Mucosa of descending colon (tissue), 3 donors: ENCODE data around the gene UBL4B. TPM values are rescaled to one million over a fixed set of nuclear protein-coding genes. Genes with fewer than 3 reads are reported as not detected.

ENCODE experiments used
- ATAC-seq: fragments of 200-7000 bp; cut with Tn5 transposase; one replicate; pipeline ENCODE4 v1.9.1; 2020; ENCODE audit warnings: mild to moderate bottlenecking, moderate library complexity
- DNase-seq, 3 donors: peaks; one replicate each; pipeline ENCODE4 v3.0.0-alpha.2; 2020
- H3K36me3 ChIP-seq: fragments of 200-600 bp; one replicate; pipeline ENCODE4 v1.8.0; 2021; ENCODE audit warnings: low read depth, mild to moderate bottlenecking
- H3K4me1 ChIP-seq: fragments of 200-600 bp; one replicate; pipeline ENCODE4 v1.8.0; 2021; ENCODE audit warnings: low read depth, mild to moderate bottlenecking
- H3K4me3 ChIP-seq: fragments of 200-600 bp; one replicate; pipeline ENCODE4 v1.8.0; 2021; ENCODE audit warnings: mild to moderate bottlenecking
- H3K9me3 ChIP-seq: fragments of 200-600 bp; one replicate; pipeline ENCODE4 v1.8.0; 2021; ENCODE audit warnings: mild to moderate bottlenecking
- intact Hi-C, 2 donors: fragments of 100-400 bp; cut with DNase I in 1 of 2; cut with micrococcal nuclease in 1 of 2; formaldehyde crosslinking; loops; one replicate each; pipeline versions ENCODE4 v1.11.0 to v1.11.1; 2022; cut with DNase I, micrococcal nuclease
- total RNA-seq, 3 donors: library from RNA; stranded (reverse); fragmentation: NEBNext Ultra II Directional in 2 of 3; extraction: Animal tissue kit (Norgen Biotek cat#: 25700) in 2 of 3; gene quantifications; one replicate each; pipeline versions ENCODE4 v1.2.1 to v1.2.4, GENCODE V29; 2021 to 2023
- TF ChIP-seq, protein P1 (sequence below): fragments of 200-600 bp; IDR thresholded peaks from one replicate; pipeline ENCODE4 v1.8.0; 2022; ENCODE audit warnings: antibody characterized with exemption, mild to moderate bottlenecking
- donor health status: DM: no; HTN: no; CAD: no; lungs with moderate emphysema.
- donor health status: DM: no; HTN: no; CAD: no.
- donor health status: DM: no; HTN: yes; CAD: no.

Gene UBL4B
- total RNA-seq, 3 donors from 2014 or later = not detected

DNA sequence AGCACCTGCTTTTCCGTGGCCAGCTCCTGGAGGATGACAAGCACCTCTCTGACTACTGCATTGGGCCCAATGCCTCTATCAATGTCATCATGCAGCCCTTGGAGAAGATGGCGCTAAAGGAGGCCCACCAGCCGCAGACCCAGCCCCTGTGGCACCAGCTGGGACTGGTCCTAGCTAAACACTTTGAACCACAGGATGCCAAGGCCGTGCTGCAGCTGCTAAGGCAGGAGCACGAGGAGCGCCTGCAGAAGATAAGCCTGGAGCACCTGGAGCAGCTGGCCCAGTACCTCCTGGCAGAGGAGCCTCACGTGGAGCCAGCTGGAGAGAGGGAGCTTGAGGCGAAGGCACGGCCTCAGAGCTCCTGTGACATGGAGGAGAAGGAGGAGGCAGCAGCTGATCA is 413 bp downstream of the UBL4B start:
- ATAC-seq (no peak), DNase-seq (no peak)
- no peaks in the 10 kb centered on the region for H3K4me1 ChIP-seq
- intact Hi-C loops = no loop called here
- no peaks in the 10 kb centered on the region for H3K9me3 ChIP-seq
- H3K4me3 ChIP-seq = no peak overlapping the region
- H3K36me3 ChIP-seq = no peaks in the 10 kb centered on the region
- TF ChIP-seq, protein P1, sequence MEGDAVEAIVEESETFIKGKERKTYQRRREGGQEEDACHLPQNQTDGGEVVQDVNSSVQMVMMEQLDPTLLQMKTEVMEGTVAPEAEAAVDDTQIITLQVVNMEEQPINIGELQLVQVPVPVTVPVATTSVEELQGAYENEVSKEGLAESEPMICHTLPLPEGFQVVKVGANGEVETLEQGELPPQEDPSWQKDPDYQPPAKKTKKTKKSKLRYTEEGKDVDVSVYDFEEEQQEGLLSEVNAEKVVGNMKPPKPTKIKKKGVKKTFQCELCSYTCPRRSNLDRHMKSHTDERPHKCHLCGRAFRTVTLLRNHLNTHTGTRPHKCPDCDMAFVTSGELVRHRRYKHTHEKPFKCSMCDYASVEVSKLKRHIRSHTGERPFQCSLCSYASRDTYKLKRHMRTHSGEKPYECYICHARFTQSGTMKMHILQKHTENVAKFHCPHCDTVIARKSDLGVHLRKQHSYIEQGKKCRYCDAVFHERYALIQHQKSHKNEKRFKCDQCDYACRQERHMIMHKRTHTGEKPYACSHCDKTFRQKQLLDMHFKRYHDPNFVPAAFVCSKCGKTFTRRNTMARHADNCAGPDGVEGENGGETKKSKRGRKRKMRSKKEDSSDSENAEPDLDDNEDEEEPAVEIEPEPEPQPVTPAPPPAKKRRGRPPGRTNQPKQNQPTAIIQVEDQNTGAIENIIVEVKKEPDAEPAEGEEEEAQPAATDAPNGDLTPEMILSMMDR = no peak

DNA sequence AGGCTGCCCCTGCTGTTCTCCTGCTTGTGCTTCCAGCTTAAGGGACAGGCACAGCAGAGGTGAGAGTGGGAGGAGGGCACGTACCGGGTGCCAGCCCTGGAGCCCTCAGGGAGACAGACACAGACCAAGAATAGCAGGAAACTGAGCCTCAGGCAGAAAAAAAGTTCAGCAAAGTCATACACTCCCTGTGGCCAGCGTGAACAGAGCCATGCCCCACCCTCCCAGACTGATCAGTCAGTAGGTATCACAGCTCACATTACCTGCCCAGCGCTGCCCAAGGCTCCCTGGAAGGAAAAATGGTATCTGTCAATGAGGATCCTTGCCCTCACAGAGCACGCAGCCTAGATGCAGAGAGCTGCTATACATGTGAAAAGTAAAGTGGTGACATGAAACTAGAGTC is 1.3 kb downstream of the UBL4B start:
- H3K4me3 ChIP-seq = no peak overlapping the region

GRCh38 chr1:110114173-110114572 is 1.9 kb downstream of the UBL4B start:
- Histone ChIP-seq H3K4me3 (no peak overlapping the region), H3K36me3 (no peaks in the 10 kb centered on the region), H3K4me1 (no peaks in the 10 kb centered on the region), H3K9me3 (no peaks in the 10 kb centered on the region)
- ATAC-seq (no peak), DNase-seq (no peak)
- TF ChIP-seq, protein P1 = no peak
- intact Hi-C loops = no loop called here

More for the DNA sequence above, 1.3 kb downstream of the UBL4B start:
- TF ChIP-seq, protein P1 = no peak
- ATAC-seq = no peak
- no peaks in the 10 kb centered on the region for H3K36me3 ChIP-seq
- intact Hi-C loops = no loop called here
- no peaks in the 10 kb centered on the region for H3K9me3 ChIP-seq
- H3K4me1 ChIP-seq = no peaks in the 10 kb centered on the region
- DNase-seq = no peak

DNA sequence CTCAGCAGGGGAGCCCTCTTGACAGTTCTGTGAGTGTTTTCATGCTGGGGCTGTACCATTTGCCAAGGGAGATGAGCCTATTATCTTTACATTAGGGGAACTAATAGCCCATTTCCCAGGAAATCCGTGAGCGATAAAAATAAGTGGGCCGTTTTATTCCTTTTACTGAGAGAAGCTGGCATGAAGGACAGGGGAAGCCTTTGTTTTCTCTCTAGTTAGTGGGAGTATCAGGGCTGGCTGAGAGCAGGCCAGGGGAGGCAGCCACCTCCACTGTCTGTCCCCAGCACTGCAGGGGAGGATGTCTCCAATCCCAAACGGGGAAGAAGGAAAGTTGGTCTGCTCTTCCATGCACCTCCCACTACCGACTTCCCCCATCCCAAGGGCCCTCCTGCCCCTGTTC is 2.5 kb downstream of the UBL4B start:
- Histone ChIP-seq H3K9me3 (no peaks in the 10 kb centered on the region), H3K4me3 (no peak overlapping the region), H3K36me3 (no peaks in the 10 kb centered on the region), H3K4me1 (no peaks in the 10 kb centered on the region)
- no peak for ATAC-seq
- TF ChIP-seq, protein P1 = no peak
- intact Hi-C loops = no loop called here
- no peak for DNase-seq

DNA sequence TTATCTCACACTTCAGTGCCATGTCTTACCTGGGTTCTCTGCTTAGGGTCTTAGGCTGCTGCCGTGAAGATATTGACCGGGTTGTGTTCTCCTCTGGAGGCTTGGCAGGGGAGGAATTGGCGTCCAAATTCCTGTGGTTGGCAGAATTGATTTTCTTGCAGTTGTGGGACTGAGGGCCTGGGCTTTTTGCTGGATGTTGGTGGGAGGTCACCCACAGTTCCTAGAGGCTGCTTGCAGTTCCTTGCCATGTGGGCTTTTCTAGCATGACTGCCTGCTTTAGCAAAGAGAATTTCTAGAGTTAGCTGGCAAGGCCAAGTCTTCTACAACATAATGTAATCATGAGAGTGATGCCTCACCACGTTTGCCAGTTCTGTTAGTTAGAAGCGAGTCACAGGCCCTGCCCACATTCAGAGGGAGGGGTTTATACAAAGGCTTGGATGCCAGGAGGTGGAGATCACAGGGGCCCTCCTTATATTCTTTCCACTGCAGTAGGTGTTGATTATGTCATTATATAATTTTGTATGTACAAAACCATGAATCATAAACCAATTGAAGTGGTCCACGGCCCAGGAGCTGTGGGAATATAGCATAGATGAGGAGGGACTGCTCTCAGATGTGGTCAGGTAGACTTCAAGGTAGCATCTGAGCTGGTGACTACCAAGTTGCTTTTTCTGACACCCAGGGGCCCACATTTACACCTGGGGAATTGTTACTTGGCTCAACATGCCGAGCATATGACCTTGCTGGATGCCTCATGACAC is 6.6 kb downstream of the UBL4B start:
- TF ChIP-seq, protein P1 = no peak
- no peak for ATAC-seq
- Histone ChIP-seq H3K36me3 (no peaks in the 10 kb centered on the region), H3K4me3 (no peak overlapping the region), H3K9me3 (no peaks in the 10 kb centered on the region), H3K4me1 (no peaks in the 10 kb centered on the region)
- DNase-seq = no peak
- intact Hi-C loops = no loop called here
